GM12878 (cell line): Measurements from ENCODE around the gene AGBL1. TPM values are rescaled to one million over a fixed set of nuclear protein-coding genes. Genes with fewer than 3 reads are reported as not detected.

Source experiments
- ATAC-seq: fragments of 200-7000 bp; cut with Tn5 transposase; 3 replicates; pipeline ENCODE4 v1.9.1; 2020; ENCODE audit warnings: mild to moderate bottlenecking, moderate library complexity
- BruUV-seq: library from RNA; stranded (reverse); fragments of 400-500 nt; replicated peaks from 2 replicates; lab custom pipeline; 2021; lab: Mats Ljungman, UMichigan
- CTCF ChIA-PET: fragments of 300-600 bp; sonication (Branson Sonifier 250); formaldehyde crosslinking; extraction: SDS; loops from one replicate; lab custom pipeline; 2021; ENCODE audit warnings: inconsistent platforms; lab: Yijun Ruan, JAX
- POLR2A ChIA-PET: fragments of 350-600 bp; formaldehyde crosslinking; extraction: SDS; loops from one replicate; lab custom pipeline; 2021; ENCODE audit warnings: inconsistent platforms; lab: Charles Lee
- RAD21 ChIA-PET: fragments of 300-600 bp; sonication (Branson Sonifier 250); formaldehyde crosslinking; loops from one replicate; lab custom pipeline; 2023; ENCODE audit warnings: antibody characterized with exemption; ENCODE audit not compliant: unreplicated experiment; lab: Charles Lee
- SMC1A ChIA-PET: fragments of 300-600 bp; sonication (Branson Sonifier 250); formaldehyde crosslinking; loops from one replicate; lab custom pipeline; 2023; ENCODE audit not compliant: unreplicated experiment, uncharacterized antibody; lab: Charles Lee
- DNase-seq: peaks from one replicate; pipeline ENCODE4 v3.0.0-alpha.2; 2011; ENCODE audit warnings: low read depth, low spot score
- FAIRE-seq: peaks from 3 replicates; lab custom pipeline; 2011; peaks lifted over from hg19 to GRCh38; lab: Jason Lieb, UNC
- H2AFZ ChIP-seq: 2 replicates; pipeline ENCODE4 v1.6.0; 2011; ENCODE audit warnings: low read depth, low read length, control low read depth; ENCODE audit not compliant: control insufficient read depth
- H3K27ac ChIP-seq: 2 replicates; pipeline ENCODE4 v1.5.1; 2011; ENCODE audit warnings: control low read depth; ENCODE audit not compliant: control insufficient read depth, insufficient read depth
- H3K27me3 ChIP-seq, 2 experiments: replicated peaks in 1 of 2; 2 replicates each; pipeline versions ENCODE4 v1.6.0 to v1.6.1; 2011; ENCODE audit warnings: low read length in 1 of 2; ENCODE audit not compliant: control insufficient read depth in 2 of 2, insufficient read depth in 2 of 2
- H3K36me3 ChIP-seq, 2 experiments: 2 replicates each; pipeline ENCODE4 v1.5.1; 2011; ENCODE audit warnings: low read length in 1 of 2; ENCODE audit not compliant: control insufficient read depth in 2 of 2, insufficient read depth in 2 of 2
- H3K4me1 ChIP-seq: 2 replicates; pipeline ENCODE4 v1.6.1; 2011; ENCODE audit warnings: mild to moderate bottlenecking, low read length, moderate library complexity, mixed read lengths; ENCODE audit not compliant: control insufficient read depth, insufficient read depth
- H3K4me2 ChIP-seq: 2 replicates; pipeline ENCODE4 v1.6.0; 2011; ENCODE audit warnings: control low read depth; ENCODE audit not compliant: control insufficient read depth, insufficient read depth
- H3K4me3 ChIP-seq: fragments of 200-600 bp; sonication (generic); 2 replicates; pipeline ENCODE4 v1.5.1; 2016
- H3K79me2 ChIP-seq: 2 replicates; pipeline ENCODE4 v1.6.0; 2011; ENCODE audit warnings: low read length; ENCODE audit not compliant: control insufficient read depth, insufficient read depth
- H3K9ac ChIP-seq: 2 replicates; pipeline ENCODE4 v1.8.0; 2011; ENCODE audit warnings: low read length, control low read depth, mixed read lengths; ENCODE audit not compliant: control insufficient read depth, insufficient read depth
- H3K9me3 ChIP-seq: replicated peaks from 3 replicates; pipeline ENCODE4 v1.5.1; 2011; ENCODE audit warnings: mild to moderate bottlenecking, low read length; ENCODE audit not compliant: control insufficient read depth, insufficient read depth
- H4K20me1 ChIP-seq: 2 replicates; pipeline ENCODE4 v1.6.0; 2011; ENCODE audit not compliant: control insufficient read depth, insufficient read depth
- FOXK2 ChIP-seq: fragments of 450-650 bp; IDR thresholded peaks from 2 replicates; pipeline ENCODE4 v1.6.1; 2017; ENCODE audit warnings: mild to moderate bottlenecking, moderate library complexity
- GABPA ChIP-seq: IDR thresholded peaks from 2 replicates; pipeline ENCODE4 v1.6.1; 2014; ENCODE audit warnings: antibody characterized with exemption, low read depth, mild to moderate bottlenecking, inconsistent platforms
- HDAC2 ChIP-seq: fragments of 200-600 bp; sonication (generic); IDR thresholded peaks from 2 replicates; pipeline ENCODE4 v1.6.1; 2017
- HDAC6 ChIP-seq: fragments of 200-600 bp; sonication (generic); IDR thresholded peaks from one replicate; pipeline ENCODE4 v1.8.0; 2017; ENCODE audit warnings: antibody characterized with exemption; ENCODE audit not compliant: unreplicated experiment
- HDGF ChIP-seq: fragments of 450-650 bp; IDR thresholded peaks from 2 replicates; pipeline ENCODE4 v1.6.1; 2016; ENCODE audit warnings: antibody characterized with exemption
- IKZF1 ChIP-seq: fragments of 450-650 bp; conservative IDR thresholded peaks from 2 replicates; pipeline ENCODE4 v1.6.1; 2017; ENCODE audit warnings: antibody characterized with exemption, mild to moderate bottlenecking
- NBN ChIP-seq: fragments of 450-650 bp; IDR thresholded peaks from 2 replicates; pipeline ENCODE4 v1.6.1; 2016
- NFIC ChIP-seq: IDR thresholded peaks from 2 replicates; pipeline ENCODE4 v1.6.1; 2012; ENCODE audit warnings: low read depth, mild to moderate bottlenecking, inconsistent platforms, low read length, moderate library complexity
- POLR2AphosphoS5 ChIP-seq: IDR thresholded peaks from 2 replicates; pipeline ENCODE4 v1.6.1; 2011; ENCODE audit warnings: mild to moderate bottlenecking, low read length, inconsistent platforms
- RAD51 ChIP-seq: fragments of 450-650 bp; IDR thresholded peaks from 2 replicates; pipeline ENCODE4 v1.6.1; 2016; ENCODE audit warnings: moderate library complexity, mild to moderate bottlenecking, inconsistent platforms
- SP1 ChIP-seq: IDR thresholded peaks from one replicate; pipeline ENCODE4 v1.6.1; 2011; ENCODE audit warnings: low read depth, low read length
- SREBF1 ChIP-seq: IDR thresholded peaks from 2 replicates; pipeline ENCODE4 v1.6.1; 2012; ENCODE audit warnings: mild to moderate bottlenecking, low read length
- SUPT20H ChIP-seq: IDR thresholded peaks from 2 replicates; pipeline ENCODE4 v1.6.1; 2011; ENCODE audit warnings: low read depth, mild to moderate bottlenecking, low read length, moderate library complexity, borderline replicate concordance; ENCODE audit not compliant: control insufficient read depth
- SUZ12 ChIP-seq: fragments of 200-600 bp; sonication (generic); IDR thresholded peaks from one replicate; pipeline ENCODE4 v1.6.1; 2018; ENCODE audit warnings: antibody characterized with exemption, mild to moderate bottlenecking; ENCODE audit not compliant: unreplicated experiment
- YY1 ChIP-seq: IDR thresholded peaks from 2 replicates; pipeline ENCODE4 v1.6.1; 2011; ENCODE audit warnings: low read depth, mild to moderate bottlenecking, low read length
- WGBS: methylation state at CpG from one replicate; pipeline ENCODE4 v1.1.6; 2016; ENCODE audit warnings: low lambda C conversion rate; ENCODE audit not compliant: insufficient replicate concordance, insufficient coverage; ENCODE audit errors: missing lambda C conversion rate; 5-methylcytosine and 5-hydroxymethylcytosine counted together
- in situ Hi-C: fragments of 300-500 bp; cut with MboI; formaldehyde crosslinking; loops from 9 replicates; pipeline ENCODE4 v1.14.3; 2018; ENCODE audit warnings: mixed read lengths
- intact Hi-C: fragments of 100-400 bp; cut with micrococcal nuclease; formaldehyde crosslinking; loops from one replicate; pipeline ENCODE4 v1.14.2; 2022; ENCODE audit not compliant: unreplicated experiment
- polyA plus RNA-seq, 11 experiments: library from polyadenylated mRNA; depleted of rRNA in 4 of 11; unstranded in 6 of 11; stranded (reverse) in 5 of 11; fragments of >200 nt; fragmentation: Nextera tagmentation in 4 of 11; fragmentation: Illumina TruSeq in 1 of 11; extraction: Ambion mirVana in 4 of 11; extraction: Trizol in 1 of 11; gene quantifications; 1 replicate in 1 of 11; 2 replicates in 10 of 11; pipeline versions ENCODE4 v1.2.1 to v1.2.3, GENCODE V29; 2011 to 2016; ENCODE audit warnings: inconsistent platforms in 2 of 11, missing spikeins in 2 of 11, low read depth in 1 of 11
- total RNA-seq, 4 experiments: library from RNA; depleted of rRNA in 3 of 4; stranded (reverse); fragments of >200 nt in 3 of 4; fragmentation: Illumina TruSeq in 1 of 4; extraction: Trizol in 1 of 4; gene quantifications; 2 replicates each; pipeline versions ENCODE4 v1.2.1 to v1.2.3, GENCODE V29; 2013 to 2021
- TF ChIP-seq, protein P1 (sequence below): fragments of 450-650 bp; IDR thresholded peaks from 2 replicates; pipeline ENCODE4 v1.6.1; 2016; ENCODE audit warnings: mild to moderate bottlenecking, moderate library complexity, borderline replicate concordance
- TF ChIP-seq, protein P2 (sequence below): fragments of 450-650 bp; IDR thresholded peaks from 2 replicates; pipeline ENCODE4 v1.6.1; 2017; ENCODE audit warnings: borderline replicate concordance

AGBL1 gene
- total and polyA plus RNA-seq, 10 of the 15 experiments (the other 5 are each of a cell fraction or from before 2014, with no cell fraction given): not detected

DNA sequence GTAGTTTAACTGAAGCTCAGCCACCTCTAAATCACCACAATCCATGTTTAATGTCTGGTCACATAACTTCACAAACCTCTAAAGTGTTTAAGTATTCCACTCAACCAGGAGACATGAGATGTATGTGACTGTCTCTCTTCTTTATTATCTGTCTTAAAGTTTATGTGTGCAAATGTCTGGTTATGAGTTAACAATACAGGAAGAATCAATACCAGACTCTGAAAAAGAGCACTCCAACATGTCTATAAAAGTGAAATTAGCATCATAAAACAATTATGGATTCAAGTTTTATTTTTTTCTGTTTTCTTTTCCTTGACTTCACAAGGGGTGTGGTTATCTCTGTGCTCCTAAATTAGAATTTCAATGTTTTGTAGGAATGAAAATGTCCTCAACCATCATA is 44.8 kb upstream of the AGBL1 start:
- H2AFZ ChIP-seq: no peak overlapping the region
- no peaks in the 10 kb centered on the region for H3K27me3 ChIP-seq
- H4K20me1 ChIP-seq: no peaks in the 10 kb centered on the region
- TF ChIP-seq HDAC6 (no peak), NBN (no peak)
- TF ChIP-seq, protein P1, sequence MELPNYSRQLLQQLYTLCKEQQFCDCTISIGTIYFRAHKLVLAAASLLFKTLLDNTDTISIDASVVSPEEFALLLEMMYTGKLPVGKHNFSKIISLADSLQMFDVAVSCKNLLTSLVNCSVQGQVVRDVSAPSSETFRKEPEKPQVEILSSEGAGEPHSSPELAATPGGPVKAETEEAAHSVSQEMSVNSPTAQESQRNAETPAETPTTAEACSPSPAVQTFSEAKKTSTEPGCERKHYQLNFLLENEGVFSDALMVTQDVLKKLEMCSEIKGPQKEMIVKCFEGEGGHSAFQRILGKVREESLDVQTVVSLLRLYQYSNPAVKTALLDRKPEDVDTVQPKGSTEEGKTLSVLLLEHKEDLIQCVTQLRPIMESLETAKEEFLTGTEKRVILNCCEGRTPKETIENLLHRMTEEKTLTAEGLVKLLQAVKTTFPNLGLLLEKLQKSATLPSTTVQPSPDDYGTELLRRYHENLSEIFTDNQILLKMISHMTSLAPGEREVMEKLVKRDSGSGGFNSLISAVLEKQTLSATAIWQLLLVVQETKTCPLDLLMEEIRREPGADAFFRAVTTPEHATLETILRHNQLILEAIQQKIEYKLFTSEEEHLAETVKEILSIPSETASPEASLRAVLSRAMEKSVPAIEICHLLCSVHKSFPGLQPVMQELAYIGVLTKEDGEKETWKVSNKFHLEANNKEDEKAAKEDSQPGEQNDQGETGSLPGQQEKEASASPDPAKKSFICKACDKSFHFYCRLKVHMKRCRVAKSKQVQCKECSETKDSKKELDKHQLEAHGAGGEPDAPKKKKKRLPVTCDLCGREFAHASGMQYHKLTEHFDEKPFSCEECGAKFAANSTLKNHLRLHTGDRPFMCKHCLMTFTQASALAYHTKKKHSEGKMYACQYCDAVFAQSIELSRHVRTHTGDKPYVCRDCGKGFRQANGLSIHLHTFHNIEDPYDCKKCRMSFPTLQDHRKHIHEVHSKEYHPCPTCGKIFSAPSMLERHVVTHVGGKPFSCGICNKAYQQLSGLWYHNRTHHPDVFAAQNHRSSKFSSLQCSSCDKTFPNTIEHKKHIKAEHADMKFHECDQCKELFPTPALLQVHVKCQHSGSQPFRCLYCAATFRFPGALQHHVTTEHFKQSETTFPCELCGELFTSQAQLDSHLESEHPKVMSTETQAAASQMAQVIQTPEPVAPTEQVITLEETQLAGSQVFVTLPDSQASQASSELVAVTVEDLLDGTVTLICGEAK: no peak
- TF ChIP-seq, all 136 proteins: peak for 0
- no peaks in the 10 kb centered on the region for H3K79me2 ChIP-seq
- CTCF ChIA-PET: no interaction called here
- H3K4me3 ChIP-seq: no peak overlapping the region
- H3K9ac ChIP-seq: no peak overlapping the region
- intact Hi-C loops: no loop called here
- H3K36me3 ChIP-seq: no peaks in the 10 kb centered on the region
- DNase-seq (no peak), ATAC-seq (no peak), FAIRE-seq (no peak)
- POLR2A ChIA-PET: no interaction called here
- H3K4me1 ChIP-seq: no peaks in the 10 kb centered on the region
- no peak overlapping the region for H3K4me2 ChIP-seq
- SMC1A ChIA-PET: no interaction called here
- in situ Hi-C loops: no loop called here
- no peaks in the 10 kb centered on the region for H3K9me3 ChIP-seq
- no TSS peak for BruUV-seq
- H3K27ac ChIP-seq: no peak overlapping the region
- RAD21 ChIA-PET: no interaction called here

DNA sequence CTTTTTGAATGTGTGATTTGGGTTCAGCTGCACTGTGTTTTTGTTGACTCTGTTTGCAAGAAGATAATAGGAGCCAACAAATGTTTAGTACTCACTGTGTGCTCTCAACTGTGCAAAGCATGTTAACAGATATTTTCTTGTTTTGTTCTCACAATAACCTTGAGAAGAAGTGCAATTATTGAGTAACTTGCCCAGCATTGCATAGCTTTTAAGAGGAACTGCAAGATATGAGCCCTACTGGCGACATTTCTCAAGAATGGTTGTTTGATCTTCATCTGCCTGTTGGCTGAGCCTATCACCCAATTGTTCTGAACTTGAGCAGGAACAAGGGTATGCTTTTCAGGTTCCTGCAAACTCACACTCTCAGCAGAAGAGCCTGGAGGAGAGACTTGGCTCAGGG is 43.4 kb upstream of the AGBL1 start:
- POLR2A ChIA-PET: no interaction called here
- no peak overlapping the region for H3K27ac ChIP-seq
- TF ChIP-seq POLR2AphosphoS5 (no peak), FOXK2 (no peak), SP1 (no peak), IKZF1 (no peak), SREBF1 (no peak), SUPT20H (no peak), HDGF (no peak), YY1 (no peak), SUZ12 (no peak), GABPA (no peak), NFIC (no peak), RAD51 (no peak), HDAC2 (no peak)
- TF ChIP-seq, protein P2, sequence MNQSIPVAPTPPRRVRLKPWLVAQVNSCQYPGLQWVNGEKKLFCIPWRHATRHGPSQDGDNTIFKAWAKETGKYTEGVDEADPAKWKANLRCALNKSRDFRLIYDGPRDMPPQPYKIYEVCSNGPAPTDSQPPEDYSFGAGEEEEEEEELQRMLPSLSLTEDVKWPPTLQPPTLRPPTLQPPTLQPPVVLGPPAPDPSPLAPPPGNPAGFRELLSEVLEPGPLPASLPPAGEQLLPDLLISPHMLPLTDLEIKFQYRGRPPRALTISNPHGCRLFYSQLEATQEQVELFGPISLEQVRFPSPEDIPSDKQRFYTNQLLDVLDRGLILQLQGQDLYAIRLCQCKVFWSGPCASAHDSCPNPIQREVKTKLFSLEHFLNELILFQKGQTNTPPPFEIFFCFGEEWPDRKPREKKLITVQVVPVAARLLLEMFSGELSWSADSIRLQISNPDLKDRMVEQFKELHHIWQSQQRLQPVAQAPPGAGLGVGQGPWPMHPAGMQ: no peak

More for the DNA sequence above, 43.4 kb upstream of the AGBL1 start:
- no peak overlapping the region for H3K9ac ChIP-seq
- H3K4me2 ChIP-seq: no peak overlapping the region
- DNase-seq (no peak), ATAC-seq (no peak), FAIRE-seq (no peak)
- H3K4me3 ChIP-seq: no peak overlapping the region
- H3K27me3 ChIP-seq: no peaks in the 10 kb centered on the region
- SMC1A ChIA-PET: no interaction called here
- no peaks in the 10 kb centered on the region for H3K36me3 ChIP-seq
- no peaks in the 10 kb centered on the region for H3K9me3 ChIP-seq
- H3K4me1 ChIP-seq: no peaks in the 10 kb centered on the region
- H2AFZ ChIP-seq: no peak overlapping the region
- H3K79me2 ChIP-seq: no peaks in the 10 kb centered on the region
- no TSS peak for BruUV-seq
- intact Hi-C loops (no loop called here), in situ Hi-C loops (no loop called here)
- H4K20me1 ChIP-seq: no peaks in the 10 kb centered on the region
- RAD21 ChIA-PET: no interaction called here
- 0% methylated on average over 1 of the region's 1 CpG for WGBS
- CTCF ChIA-PET: no interaction called here
